Activated effector memory CD4-positive, alpha-beta T cell treated with anti-CD3 and anti-CD28 coated beads, Interleukin-2, amount 50 U/mL, for 16 hours (primary cell): ENCODE results near the gene TMEM88.

Experiments
- DNase-seq: peaks from one replicate; pipeline ENCODE4 v3.0.0-alpha.2; 2020

TMEM88 gene

GRCh38 chr17:7833011-7833794 is 21.7 kb upstream of the TMEM88 start:
- peak; percentile 59 for DNase-seq

DNA sequence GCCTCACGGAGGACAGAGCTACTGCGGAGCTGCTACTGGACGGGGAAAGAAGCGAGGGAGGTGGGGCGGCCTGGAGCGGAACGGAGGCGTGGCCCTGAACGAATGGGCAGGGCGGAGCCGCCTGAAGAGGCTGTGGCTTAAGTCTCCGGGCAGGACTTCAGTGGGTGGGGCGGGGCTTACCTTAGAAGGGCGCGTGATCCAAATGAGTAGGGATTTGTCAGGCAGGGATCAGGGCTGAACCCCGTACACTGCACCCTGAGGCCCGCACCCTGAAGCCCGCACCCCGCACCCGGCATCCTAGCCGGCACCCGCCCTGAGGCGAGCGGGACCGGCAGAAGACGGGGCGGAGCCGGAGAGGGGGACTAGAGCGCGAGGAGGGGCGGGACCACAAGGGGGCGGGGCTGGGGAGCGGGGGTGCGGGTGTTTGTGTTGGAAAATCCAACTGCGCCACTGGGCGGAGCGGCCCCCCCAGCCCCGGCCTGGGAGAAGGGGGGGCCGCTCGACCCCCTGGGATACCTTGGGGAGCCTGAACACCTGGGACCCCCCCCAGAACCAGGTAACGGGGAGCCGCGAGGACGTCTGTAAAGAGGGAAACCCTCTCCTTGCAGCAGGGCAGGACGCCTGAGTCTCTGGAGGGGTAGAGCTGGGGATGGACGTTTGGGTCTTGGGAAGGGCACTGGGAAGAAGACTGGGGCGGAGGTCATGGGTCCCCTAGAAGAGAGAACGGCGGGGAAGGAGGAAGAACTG is 20.9 kb upstream of the TMEM88 start, which contains the start of gene KDM6B:
Gene KDM6B, plus strand, starts transcription at position 423 of the 747 bp plus-strand sequence. CDS start 11,338 bp downstream, outside the sequence.
- peak; percentile 95 for DNase-seq

GRCh38 chr17:7834542-7834956 is 20.3 kb upstream of the TMEM88 start:
- peak; percentile 89 for DNase-seq

DNA sequence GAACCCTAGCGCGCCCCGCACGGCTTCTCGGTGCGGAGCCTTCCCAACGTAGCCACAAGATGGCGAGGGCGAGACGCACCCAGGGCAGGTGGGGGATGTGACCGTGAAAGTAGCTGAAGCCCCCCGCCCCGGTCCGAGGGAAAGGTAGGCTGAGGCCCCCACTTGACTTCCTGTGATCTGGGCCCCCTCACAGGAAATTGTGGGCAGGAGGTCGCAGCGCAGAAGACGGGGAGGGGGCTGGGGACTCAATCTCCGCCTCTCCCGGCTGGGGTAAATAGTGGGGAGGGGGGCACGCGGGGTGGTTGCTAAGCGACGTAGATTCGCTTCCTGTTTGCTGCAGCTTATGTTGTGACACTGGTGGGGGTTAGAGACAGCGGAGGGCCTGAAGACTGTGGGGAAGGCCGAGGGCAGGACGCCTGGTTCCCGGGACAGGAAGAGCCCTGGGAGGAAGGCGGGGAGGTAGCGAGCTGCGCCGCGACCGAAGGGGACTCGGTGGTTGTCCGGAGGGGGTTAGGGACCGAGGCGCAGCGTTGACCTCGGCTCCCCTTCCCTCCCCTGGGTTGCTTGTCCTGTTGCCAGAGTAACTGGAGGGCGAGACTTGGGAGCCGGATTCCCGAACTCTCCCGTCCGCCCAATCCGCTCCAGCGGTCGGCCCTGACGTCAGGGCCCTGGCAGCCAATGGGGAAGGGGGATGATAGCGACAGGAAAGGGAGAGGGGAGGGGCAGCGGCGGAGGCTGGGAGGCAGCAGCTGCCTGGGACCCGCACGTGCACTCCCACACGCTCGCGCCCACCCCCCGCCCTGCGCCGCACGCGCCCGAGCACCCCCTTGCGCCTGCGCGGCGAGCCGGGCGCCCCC is 19.7 kb upstream of the TMEM88 start:
- peak; percentile 96 for DNase-seq

DNA sequence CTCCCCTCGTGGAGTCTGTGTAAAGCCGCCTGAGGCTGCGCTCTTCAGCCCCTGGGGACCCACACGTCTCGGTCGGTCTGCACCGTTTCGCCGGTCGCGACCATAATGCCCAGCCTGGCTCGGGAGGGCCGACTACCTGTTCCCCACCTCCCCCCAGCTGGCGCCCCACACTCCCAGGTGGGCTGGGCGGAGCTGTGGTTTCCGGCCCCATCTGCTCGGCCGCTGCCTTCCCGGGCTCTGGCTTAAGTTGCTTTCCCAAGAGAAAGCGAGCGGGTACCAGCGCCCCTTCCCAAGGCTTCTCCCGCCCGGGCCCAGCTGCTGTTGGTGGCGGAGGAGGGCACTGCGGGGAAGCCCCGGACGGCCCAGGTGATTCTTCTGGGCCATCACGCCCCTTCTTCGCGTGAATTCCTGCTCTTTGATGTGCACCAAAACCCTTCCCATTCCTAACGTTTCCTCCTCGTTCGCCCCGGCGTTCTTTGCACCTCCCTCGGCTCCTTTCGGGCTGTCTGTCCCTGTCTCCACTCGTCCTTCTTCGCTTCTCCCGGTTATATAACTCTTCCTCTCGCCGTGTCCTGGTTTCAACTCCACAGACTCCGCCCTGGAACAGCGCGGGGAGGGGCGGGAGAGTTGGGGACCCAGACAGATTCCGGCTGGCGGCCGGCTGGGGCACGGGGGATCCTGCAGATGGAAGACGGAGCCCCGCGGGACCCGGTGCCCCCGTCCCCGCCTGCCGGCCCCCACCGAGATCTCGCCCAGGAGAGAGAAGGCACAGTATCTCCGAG is 18.9 kb upstream of the TMEM88 start:
- peak; percentile 80 for DNase-seq

DNA sequence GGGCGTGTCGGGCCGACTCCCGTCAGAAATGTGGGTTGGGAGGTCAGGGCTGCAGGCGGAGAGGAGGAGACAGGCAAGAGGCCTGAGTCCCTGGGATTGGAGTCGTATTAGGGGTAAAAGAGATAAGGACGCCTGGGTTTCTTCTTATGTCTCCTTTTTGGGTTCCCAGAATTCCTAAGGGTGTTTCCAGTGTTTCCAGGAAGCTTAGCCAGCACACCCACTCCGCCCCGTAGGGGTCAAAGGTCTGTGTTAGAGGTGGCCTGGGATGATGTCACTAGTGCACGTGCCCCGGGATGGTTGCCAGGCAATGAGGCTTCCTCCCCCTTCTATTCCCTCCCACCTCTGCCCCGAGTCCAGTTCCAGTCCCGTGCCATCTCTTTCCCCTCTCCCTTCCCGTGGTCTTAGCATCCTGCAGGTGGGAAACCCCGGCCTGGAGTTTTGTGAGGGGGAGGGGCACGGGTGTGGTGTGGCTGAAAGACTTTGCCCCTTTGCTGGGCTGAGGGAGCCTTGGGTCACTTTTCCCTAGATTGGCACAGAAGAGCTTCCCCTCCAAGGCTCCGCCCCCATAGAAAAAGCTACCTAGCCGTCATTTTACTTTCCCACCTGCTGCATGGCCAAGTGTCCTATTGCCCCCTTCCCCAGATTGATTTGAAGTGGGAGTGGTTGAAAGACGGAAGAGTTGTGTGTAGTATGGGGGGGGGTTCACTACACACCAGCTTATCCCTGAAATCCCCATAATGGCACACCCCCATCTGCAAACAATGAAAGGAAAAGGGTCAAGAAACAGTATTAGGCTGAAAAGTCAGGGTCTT is 18.1 kb upstream of the TMEM88 start:
- peak; percentile 88 for DNase-seq

DNA sequence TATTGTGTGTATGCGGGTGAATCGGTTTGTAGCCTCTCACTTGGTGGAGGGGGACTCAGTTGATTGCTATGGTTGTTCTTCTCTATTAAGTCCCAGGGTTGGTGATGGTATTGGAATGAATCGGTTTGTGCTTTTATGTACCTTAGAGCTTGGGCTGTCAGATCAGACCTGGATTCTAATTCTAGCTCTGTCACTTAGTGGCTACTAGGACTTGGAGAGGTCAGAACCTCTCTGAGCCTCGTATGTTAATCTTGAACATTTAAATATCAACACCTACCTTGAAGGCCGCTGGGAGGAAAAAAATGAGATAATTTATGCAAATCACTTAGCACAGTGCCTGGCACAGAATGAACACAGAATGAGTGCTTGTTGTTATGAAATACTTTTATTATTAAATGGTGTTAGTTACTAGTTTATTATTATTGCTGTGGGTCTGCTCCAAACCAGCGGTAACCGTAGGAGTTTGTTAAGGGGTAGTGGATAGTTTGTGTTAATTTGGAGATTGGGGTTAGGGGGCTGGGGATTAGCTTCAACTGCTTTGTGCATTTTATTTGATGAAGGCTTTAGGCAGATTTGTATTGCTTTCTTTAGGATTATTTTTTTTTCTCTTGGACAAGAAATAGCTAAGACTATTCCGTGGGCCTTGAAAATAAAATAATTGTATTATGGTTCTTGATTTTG is 17.3 kb upstream of the TMEM88 start:
- DNase-seq, result no peak

DNA sequence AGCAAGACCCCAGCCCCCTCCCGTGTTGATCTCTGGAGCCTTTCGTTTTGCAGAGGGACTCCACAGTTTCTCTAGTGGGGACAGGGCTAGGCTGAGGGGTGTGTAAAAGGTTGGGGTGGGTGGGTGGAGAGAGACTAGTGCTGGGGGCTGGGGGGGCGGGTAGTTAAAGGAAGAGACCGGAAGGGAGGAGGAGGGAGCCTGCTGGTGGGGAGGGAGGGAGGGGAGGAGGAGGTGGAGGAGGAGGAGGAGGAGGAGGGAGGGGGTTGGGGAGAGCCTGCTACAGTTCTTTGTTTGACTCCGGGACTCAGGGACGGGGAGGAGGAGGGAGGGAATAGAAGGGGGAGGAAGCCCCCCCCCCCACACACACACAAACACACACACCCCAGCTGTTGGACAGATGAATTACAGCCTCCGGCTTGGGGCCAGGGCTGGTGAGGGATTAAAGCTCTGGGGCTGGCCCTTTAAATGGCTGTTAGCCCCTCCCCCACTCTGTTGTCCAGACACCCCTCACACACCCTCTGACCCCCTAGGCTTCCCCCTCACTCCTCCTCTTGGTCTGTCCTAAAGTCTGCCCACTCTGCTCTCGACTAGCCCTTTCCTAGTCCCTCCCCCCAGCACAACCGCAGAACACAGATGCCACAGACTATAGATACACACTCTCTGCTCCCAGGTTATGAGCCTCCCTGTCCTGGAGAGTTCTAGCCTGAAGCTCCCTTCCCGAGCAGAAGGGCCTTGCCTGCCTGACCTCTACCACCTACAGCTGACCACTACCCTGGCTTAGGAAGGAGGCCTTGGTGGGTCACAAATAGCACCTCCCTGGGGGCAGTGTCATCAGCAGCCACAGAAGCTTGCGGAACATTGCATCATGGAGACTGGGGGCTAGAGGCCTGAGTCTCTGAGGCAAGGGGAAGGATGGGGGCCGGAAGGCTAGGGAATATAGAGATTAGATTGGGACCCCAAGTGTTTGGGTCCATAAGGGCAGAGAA is 16.5 kb upstream of the TMEM88 start:
- peak; percentile 62 for DNase-seq

DNA sequence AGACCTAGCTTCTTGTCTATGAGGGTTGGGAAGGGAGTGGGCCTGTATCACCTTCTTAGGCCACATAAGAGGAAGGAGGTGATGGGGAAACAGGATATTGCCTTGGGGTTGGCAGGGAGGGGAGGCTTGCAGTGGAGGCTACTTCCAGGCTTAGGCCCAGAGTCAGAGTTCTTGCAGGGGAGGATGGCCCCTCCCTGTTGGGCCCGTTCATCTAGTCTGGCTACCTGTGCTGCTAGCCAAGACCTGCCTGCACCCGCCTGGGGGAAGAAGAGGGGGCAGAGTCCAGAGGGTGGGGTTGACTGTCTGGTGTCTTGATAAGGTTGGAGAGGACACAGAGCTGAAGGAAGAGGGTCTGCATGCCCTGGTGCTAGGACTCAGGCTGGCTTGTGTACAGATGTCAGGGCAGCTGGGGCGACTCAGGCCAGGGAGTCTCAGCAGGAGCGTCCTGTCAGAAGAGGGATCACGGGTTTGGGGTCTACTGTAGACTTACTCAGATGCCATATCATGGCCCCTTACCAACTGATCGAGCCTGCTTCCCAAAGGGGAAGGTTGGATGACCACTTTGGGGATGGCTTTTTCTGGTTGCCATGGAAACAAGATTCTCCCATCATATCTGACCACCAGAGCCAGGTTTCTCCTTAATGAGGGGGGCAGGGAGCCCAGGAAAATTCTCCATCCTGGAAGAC is 15.5 kb upstream of the TMEM88 start:
- DNase-seq, result peak; percentile 62

DNA sequence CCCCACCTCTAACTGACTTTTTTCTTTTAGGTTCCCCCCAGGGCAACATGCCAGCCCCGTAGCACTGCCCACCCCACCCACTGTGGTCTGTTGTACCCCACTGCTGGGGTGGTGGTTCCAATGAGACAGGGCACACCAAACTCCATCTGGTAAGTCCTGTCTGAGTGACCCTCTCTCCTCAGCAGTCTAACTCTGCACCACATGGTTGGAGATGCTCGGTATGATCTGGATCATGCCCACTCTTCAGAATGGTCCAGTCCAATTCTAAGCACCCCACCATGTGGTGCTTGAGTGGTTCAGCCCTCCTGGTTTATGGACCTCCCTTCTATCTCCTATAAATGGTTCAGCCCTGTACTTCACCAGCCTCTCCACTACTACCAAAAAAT is 15.0 kb upstream of the TMEM88 start:
- no peak for DNase-seq

- DNase-seq, result no peak
These were observed 14.4 kb upstream of the TMEM88 start for GRCh38 chr17:7840441-7840840.

DNA sequence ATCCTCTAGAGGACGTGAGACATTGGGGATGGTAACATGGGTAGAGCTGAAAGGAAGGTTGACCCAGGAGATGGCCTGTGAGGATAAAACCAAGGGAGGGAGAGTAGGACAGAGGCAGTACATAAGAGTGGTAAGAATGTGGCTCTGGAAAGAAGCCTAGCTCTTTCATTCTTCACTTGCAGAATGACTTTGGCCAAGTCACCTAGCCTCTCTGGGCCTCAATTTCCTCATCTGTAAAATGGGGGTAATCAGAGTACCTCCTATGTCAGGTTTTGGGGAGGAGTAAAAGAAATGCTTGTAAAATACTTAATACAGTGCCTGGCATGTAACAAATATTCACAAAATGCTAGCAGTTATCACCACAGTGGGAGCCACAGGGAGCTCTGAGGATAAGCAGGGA is 14.0 kb upstream of the TMEM88 start:
- DNase-seq, result peak; percentile 6

DNA sequence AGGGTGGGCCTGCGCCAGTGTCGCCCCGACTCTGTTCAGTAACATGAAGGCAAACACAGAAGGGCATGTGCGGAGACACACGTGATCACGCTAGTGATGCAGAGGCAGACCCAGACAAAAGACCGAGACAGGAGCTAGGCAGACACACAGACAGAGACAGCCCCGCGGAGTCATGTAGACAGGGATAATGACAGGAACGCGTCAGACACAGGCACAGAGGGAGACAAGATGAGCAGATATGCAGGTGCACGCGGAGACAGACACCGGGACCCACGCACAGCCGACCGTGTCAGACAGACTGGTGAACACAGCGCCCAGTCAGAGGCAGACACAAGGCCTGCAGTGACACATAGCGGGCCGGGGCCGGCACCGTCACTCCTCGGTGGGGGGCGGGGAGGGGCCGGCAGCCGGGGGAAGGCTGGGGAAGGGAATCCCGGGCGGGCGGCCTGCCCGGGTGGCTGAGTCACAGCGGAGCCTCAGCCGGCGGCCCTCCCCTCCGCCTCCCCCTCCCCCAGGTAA is 13.4 kb upstream of the TMEM88 start:
- DNase-seq, result peak; percentile 98

DNA sequence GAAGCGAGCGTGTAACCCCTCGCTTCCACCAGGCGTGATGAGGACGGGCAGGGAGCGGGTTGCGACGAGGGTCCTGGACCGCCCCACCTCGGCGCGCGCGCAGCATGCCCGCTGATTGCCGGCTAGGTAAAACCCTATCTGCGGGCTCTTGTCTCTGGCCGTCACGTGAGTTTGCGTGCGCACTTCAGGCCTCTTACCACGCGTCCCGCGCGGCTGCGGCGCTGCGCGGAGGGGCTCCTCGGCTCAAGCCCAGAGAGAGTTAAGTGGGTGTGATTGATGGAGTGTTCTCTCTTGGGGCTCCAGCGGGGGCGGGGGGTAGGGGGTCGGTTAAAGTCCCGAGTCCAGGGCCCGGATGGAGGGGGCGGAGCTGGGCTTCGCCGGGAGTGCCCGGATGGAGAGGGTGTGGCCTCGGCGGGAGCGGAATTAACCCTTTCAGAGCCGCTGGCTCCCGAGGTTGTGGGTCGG is 12.9 kb upstream of the TMEM88 start:
- peak; percentile 94 for DNase-seq

DNA sequence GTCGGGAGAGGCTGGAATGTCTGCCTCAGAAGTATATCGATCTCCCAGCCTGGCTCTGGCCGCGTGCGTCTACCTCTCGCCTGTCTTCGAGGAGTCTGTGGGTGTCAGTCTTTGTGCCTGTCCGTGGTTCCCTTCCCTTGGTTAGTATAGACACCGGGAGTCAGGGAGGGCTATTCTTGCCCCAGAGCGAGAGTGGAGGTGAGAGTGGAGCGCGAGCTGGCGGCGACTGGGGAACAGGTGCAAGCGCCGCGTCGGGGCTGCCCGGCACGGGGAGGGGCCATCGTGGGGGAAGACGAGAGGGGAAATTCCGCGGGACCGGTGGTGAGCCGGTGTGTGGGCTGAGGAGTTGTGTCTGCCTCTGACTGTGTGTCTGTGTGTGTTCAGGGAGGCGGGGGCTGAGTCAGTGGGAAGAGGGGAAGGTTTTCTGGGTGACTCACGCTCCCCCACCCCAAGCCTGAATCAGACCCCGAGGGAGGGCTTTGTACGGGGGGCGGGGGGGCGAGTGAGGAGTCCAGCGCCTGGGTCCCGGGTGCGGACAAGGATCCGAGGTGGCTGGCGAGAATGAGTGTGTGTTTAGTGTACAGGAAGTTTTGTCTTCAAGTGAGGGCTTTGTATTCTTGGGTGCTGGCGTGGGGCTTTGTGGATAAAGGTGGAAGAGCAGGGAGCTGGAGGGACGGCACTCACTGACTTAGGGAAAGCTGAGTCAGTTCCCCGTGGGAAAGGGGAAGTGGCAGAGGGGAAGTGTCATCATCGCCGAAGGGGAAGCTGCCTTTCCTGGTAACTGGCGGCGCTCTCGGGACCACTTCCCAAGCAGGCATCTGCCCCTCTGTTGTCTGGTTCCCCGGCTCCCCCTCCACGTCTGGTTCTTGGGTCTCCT is 12.2 kb upstream of the TMEM88 start:
- DNase-seq, result peak; percentile 99

GRCh38 chr17:7843257-7843535 is 11.7 kb upstream of the TMEM88 start:
- DNase-seq, result no peak

GRCh38 chr17:7843536-7844291 is 11.2 kb upstream of the TMEM88 start:
- peak; percentile 97 for DNase-seq
